GM21576 (cell line): ENCODE results near the gene DPYD.

Experiments
- ATAC-seq: cut with Tn5 transposase; IDR thresholded peaks from one replicate; pipeline ENCODE4 v1.9.1; 2021; ENCODE audit warnings: mild to moderate bottlenecking, moderate library complexity; ENCODE audit not compliant: unreplicated experiment

Gene DPYD

GRCh38 chr1:97920832-97921571 lies at the start of gene DPYD:
DPYD (minus strand) TSS chr1:97921034; CDS start chr1:97920922, 112 bp downstream.
- ATAC-seq, result peak; percentile 89

GRCh38 chr1:97960470-97960869 lies 39.6 kb upstream of the DPYD start:
- ATAC-seq, result no peak

DNA sequence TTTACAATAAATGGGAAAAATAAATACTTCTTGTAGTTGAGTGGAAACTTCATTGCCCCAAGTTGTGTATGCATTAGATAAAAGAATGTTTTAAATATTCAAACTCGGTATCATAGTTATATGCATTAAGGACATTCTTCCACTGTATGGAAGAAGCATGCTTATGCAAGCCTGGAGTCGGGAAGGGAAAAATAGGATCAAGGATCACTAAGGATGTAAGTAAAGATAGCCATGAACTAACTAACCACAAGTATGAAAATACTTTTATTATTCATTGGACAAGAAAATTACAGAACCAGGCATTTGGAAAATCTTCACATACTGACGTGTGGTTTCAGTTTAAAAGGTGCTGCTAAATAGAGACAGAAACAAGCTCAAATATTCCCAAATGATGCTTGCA lies 26.9 kb upstream of the DPYD start:
- ATAC-seq, result no peak

GRCh38 chr1:97943354-97943753 lies 22.5 kb upstream of the DPYD start:
- no peak for ATAC-seq

DNA sequence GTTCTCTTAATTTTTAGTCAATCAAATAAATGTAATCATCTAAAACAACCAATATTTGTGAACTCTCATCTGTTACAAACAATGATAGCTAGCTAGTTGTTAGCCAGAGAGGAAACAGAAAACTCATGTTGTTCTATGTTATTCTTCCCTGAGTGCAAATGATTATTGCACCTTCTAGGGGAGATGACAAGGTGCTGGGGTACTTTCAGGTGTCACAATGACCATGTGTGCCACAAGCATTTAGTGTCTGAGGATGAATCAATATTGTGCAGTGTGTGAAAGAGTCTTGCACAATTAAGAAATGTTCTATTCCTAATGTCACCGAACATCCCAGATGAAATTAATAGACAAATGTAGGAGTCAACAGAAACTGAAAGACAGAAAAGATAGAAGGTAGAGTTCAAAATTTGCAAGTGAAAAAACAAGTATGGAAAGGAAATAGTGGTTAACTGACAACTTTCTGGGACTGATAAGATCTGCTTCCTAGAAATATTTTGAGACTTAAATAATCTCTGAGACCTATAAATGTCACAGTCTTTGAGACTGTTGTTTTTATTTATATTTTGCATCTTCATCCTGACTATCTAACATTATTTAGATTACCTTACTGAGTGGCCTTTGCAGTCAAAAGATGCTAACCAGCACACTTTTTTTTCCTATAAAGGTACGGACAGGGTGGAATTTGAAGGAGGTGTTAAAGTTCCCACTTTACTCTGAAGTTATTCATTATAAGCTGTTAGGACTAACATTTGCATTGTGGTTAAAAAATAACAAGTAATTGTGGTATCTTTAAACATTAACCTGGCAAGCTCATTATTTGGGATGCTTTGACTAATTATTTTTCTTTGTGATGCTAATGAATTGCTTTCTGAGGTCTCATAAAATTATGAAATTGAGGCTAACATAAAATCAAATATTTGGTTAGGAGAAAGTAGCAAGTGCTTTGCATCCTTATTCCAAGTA lies 21.6 kb upstream of the DPYD start:
- ATAC-seq, result no peak

- no peak for ATAC-seq
Measured at GRCh38 chr1:97938285-97938642, 17.4 kb upstream of the DPYD start.

- ATAC-seq, result no peak
Measured at GRCh38 chr1:97936976-97937375, 16.1 kb upstream of the DPYD start.

GRCh38 chr1:97934491-97934890 lies 13.7 kb upstream of the DPYD start:
- ATAC-seq, result no peak

DNA sequence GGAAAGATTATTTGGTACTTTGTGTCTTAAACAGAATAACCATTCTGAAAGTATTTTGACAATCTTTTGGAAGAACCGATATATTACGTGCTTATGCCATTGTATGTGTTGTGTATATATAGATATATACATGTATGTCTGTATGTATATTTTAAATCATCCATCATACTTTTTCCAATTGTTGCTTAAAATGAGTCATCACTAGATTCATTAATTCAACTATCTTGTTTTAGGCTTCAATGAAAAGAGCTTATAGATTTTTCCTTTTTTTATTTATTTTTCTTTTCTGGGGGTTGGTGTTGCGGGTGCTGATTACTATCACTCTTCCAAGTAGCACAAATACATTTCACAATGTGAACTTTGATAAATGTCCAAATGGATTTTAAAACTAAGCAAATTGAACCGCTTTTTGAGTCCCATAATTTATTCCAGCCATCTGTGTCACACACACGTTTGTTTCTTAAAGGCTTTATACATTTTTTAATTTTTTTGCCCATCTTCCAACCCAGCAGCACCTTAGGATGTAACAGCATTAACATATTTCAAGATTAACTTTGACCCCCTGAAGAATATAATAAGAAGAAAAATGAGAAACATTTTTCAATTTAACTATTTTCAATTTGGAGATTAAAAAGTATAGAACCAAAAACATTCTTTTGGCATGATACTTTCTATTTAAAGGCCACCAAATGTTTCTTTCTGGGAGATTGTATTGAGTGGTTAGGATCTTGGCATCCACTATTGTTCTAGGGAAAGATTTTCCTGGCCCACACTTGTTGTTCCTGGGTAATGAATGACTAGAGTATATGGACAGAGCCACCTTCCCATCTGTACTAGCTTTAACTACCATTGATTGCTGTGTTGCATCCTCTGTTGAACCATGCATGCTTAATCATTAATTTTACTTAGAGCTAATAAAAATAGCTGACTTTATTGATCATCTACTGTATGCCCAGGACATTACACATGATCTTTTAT lies 9.3 kb upstream of the DPYD start:
- ATAC-seq, result no peak

- ATAC-seq, result no peak
Measured at GRCh38 chr1:97926017-97926708, 5.3 kb upstream of the DPYD start.

DNA sequence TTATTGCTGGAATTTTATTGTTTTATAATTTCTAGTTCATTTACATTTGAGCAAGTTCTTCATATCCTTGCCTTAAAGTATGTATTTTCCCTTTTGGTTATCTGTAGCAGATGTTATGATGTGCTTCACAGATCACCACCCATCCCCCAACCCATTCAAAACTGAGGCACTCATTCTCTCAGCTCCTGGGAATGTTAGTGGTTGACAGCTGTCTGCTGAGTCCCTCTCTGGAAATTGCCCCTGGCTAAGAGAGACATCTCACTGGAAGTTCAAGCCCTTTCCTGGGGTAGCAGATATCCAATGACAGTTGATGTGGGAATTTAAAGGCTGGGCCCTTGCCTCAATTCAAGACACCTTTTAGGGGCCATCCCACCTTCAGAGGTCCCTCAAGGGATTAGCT lies 4.3 kb upstream of the DPYD start:
- ATAC-seq, result no peak

GRCh38 chr1:97923811-97924210 lies 3.0 kb upstream of the DPYD start:
- ATAC-seq, result no peak

DNA sequence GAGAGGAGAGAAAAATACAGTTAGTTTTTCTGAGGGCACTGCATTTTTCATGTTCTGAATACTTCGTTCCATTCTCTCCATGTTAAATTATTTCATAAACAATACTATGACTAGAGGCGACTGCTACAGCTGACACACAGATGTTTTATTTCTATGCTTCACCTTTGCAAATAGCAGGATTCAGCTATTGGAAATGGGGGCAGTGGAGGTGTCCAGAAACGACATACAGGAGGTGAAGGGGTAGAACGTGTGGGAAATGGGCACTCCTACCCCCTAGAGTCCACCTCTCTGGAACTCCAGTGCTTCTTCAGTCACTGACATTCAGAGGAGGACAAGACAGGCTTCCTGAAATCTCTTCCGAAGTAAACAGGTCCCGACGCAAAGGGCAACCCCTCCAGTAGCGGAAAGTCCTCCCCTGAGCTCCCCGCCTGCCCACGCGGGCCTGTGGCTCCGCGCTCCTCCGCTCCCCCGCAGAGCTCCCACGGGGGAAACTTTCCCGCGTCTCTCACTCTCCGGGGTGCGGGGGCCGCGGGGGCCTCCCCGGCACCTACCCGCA lies 480 bp downstream of the DPYD start:
- ATAC-seq, result peak; percentile 20

- no peak for ATAC-seq
Measured at GRCh38 chr1:97919585-97920261, 1.1 kb downstream of the DPYD start.

DNA sequence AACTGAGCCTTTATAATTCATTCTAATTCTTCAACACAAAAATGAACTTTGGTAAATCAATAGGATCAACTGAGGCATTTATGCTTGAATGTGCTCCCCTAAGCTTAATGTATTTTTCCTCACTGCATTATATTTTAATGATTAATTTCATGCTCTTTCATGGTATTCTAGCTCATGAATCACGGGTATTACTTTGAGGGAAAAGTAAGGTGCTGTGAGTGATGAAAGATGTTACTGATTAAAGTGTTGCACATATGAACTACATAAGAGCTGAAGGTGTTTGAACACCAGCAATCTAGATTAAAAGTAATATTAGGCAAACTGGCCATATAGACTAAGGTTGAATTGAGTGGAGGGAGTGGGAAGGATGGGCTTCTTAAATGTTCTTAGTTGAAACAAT lies 1.9 kb downstream of the DPYD start:
- ATAC-seq, result no peak

GRCh38 chr1:97913506-97914139 lies 7.2 kb downstream of the DPYD start:
- no peak for ATAC-seq

DNA sequence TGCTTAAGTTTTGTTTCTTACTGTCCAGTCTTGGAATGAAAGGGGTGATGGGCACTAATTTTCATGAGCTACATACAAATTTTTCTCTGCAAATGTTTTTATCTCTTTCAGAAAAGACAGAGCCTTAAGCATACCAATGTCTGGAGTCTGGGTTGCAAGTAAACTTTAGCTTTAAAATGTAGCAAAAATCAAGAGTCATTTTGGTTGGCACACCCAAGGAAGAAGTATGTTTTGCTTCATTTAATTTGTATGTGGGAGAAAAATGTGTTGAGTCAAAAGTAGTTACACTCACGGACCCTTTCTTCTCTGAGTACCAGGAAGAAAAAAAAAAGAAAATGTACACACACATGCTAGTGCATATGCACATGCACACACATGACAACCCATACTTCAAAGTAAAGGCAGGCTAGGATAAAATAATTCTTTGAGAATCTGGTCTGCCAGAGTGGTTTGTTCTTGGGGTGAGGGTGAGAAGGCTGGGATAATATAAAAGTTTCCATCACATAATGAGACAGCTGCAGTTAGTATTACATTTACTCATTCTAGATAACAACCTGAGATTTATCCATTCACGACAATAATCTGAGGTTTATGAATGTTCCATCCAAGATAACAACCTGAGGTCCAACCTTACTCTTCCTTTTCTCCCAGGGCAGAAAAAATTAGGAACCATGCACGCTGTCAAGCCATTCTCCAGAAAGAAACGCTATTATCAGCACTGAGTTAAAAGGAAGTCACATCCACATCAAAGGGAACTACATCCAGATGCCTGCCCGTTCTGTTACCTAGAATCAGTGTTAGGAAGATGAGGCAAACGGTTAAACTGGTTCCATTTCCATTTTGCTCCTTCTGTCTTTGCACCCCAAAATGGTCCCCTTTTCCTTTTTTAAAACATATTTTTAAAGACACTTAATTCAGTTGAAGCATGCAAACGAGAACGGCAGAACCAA lies 9.3 kb downstream of the DPYD start:
- no peak for ATAC-seq

DNA sequence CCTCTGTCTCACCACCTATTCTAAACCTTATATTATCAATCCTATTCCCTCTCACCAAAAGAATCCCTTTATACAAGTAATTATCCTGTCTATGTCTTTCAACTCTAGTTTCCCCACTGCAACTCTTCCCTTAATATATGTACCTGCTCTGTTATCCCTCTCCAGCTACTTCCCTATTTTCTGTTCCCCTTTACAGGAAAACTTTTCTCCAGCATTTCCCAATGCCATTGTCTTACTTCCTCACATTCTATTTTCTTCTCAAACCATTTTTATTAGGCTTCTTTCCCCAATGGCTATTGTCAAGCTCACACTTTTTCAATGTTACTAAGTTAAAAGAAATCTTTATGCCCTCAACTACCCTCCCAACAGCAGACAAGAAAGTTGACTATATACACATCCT lies 11.6 kb downstream of the DPYD start:
- no peak for ATAC-seq
